ENCODE data around the gene NFATC3.
"Not testable (repeated sequence)": the region's sequence is repeated elsewhere in the genome, so short reads cannot be mapped to it uniquely, and the experiment has no call there.

DNA sequence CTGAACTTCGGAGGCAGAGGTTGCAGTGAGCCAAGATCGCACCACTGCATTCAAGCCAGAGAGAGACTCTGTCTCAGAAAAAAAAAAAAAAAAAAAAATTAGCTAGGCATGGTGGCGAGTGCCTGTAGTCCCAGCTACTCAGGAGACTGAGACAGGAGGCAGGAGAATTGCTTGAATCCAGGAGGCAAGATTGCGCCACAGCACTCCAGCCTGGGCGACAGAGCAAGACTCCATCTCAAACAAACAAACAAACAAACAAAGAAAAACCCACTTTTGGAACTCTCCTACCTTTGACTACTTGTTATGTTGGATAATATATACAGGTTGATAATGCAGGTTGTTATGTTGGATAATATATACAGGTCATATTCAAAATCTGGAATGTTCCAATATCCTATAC, 35.3 kb downstream of the NFATC3 start:
- TF ChIP-seq CTCF, POLR2A (IDR thresholded peaks at IDR 0.05): not testable (repeated sequence)
